A673 (cell line): Measurements from ENCODE around the gene DDAH1.

Source experiments
- CTCF ChIP-seq: fragments of 300-800, 200-600 bp; sonication (generic); conservative IDR thresholded peaks from 2 replicates; pipeline ENCODE4 v1.5.1; 2017; ENCODE audit warnings: low read depth, mild to moderate bottlenecking, antibody characterized with exemption, low read length, moderate library complexity, mixed read lengths
- EZH2 ChIP-seq: fragments of 200-600 bp; sonication (generic); IDR thresholded peaks from 2 replicates; pipeline ENCODE4 v1.6.1; 2017; ENCODE audit warnings: borderline replicate concordance, low read depth, mild to moderate bottlenecking, mixed read lengths, antibody characterized with exemption, low read length; ENCODE audit not compliant: poor library complexity, severe bottlenecking

GRCh38 chr1:85467929-85468540 lies 3.1 kb upstream of the DDAH1 start:
- no peak for TF ChIP-seq CTCF
- no peak for TF ChIP-seq EZH2
